Occipital lobe (tissue), 2 donors: ENCODE data around the gene HNRNPH1. TPM values are rescaled to one million over a fixed set of nuclear protein-coding genes. Genes with fewer than 3 reads are reported as not detected.
"Not testable (repeated sequence)": the region's sequence is repeated elsewhere in the genome, so short reads cannot be mapped to it uniquely, and the experiment has no call there.

Experiments
- DNase-seq: peaks from one replicate; lab custom pipeline; 2025; lab: John Stamatoyannopoulos, UW
- total RNA-seq: library from RNA; depleted of rRNA; stranded (reverse); fragments of >200 nt; gene quantifications from one replicate; pipeline ENCODE4 v1.2.3, GENCODE V29; 2014

HNRNPH1 gene
- 755 TPM for total RNA-seq

GRCh38 chr5:179623003-179623905, at the start of gene HNRNPH1:
Gene HNRNPH1 (minus strand): TSS chr5:179623671. CDS start chr5:179623133, 538 bp downstream.
- peak; percentile 95 for DNase-seq

- no peak for DNase-seq
Observed at GRCh38 chr5:179668391-179668790, 44.9 kb upstream of the HNRNPH1 start.

- not testable (repeated sequence) for DNase-seq
Observed at GRCh38 chr5:179661647-179662046, 38.2 kb upstream of the HNRNPH1 start.

- DNase-seq: not testable (repeated sequence)
Observed at GRCh38 chr5:179658179-179658856, 34.8 kb upstream of the HNRNPH1 start.

GRCh38 chr5:179657302-179658178, 34.1 kb upstream of the HNRNPH1 start:
- DNase-seq: not testable (repeated sequence)

DNA sequence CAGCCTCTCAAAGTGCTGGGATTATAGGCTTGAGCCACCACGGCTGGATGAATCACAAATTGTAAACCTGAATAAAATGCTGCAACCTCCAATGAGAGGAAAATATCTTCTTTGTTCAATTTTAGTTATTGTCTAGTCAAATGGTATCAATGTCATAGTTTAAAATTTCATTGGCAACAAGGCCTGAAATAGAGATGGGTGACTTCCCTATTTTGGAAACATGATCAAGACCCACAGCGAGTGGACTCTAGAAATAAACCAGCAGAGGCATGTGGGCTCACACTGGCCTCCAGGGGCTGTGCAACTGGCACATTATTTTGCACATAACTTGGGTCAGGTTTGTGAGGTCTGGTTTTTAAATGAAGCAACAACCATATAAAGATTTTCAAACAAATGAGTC, 29.7 kb upstream of the HNRNPH1 start:
- DNase-seq: not testable (repeated sequence)

GRCh38 chr5:179650245-179650644, 26.8 kb upstream of the HNRNPH1 start:
- not testable (repeated sequence) for DNase-seq

GRCh38 chr5:179649166-179649703, 25.8 kb upstream of the HNRNPH1 start:
- not testable (repeated sequence) for DNase-seq

- no peak for DNase-seq
Observed at GRCh38 chr5:179648410-179648809, 24.9 kb upstream of the HNRNPH1 start.

DNA sequence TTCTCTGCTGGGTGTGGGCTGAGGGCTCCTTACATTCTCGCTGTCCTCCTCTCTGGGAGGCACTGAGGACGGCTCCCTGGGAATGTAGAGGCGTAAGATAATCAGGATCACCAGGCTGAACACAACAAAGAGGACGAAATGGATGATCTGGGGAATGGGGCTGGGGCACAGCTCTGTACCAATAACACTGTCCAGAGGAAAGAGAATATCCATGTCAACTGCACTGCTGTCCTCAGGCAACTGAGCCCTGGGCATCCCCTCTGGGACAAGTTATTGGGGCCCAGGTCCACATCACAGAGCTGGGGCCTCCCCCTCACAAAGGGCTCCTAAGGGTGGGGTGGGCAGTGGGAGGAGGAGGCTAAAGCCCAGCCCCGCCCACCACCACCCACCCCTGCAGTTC, 21.3 kb upstream of the HNRNPH1 start:
- not testable (repeated sequence) for DNase-seq

DNA sequence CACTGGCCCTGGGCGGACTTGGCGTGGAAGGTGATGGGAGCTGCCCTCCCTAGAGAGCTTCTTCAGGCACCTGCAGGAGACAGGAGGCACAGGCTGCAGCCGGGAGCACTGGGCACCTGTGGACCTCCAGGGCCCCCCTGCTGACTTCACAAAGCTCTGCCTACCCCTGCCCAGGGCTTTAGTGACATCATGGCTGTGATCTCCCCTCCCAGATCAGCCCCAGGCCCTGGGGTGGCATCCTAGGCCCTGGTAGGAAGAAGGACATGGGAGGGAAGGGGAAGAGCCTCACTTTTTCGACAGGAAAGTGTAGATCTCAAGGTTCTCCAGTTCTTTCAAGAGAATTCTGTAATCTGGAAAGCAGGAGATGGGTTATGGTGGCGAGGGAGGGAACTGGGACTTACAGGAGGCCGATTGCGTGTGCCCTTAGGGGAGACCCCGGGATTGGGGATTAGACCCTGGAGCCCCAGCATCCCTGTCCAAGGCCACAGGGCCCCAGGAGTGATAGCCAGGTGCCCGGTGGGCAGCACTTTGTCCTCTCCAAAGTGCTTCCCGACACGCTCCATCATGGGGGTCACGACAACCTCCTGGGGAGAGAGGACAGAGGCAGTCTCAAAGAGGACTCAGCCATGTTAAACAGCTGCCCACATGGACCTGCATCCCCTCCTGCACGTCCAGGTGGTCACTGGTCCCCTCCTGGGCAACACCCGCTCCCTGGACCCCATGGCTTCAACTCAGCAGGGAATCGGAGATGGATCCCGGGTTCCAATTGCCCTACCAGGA, 19.9 kb upstream of the HNRNPH1 start:
- not testable (repeated sequence) for DNase-seq

DNA sequence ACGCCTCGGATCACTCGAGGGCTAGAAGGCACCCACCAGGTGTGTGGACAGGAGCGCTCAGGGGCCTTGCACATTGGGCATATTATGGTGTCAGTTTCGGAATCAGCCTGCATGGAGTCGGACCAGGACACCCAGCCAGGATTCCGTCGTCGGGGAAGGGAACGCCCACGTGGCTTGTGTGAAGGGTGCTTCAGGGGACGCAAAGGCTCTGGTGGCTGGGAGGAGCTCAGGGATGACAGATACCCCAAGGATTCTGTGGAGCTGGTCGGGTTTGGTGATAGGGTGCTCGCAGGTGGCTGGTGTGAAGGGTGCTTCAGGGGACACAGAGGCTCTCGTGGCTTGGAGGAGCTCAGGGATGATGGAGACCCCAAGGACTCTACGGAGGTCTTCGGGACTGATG, 19.2 kb upstream of the HNRNPH1 start:
- DNase-seq: not testable (repeated sequence)

DNA sequence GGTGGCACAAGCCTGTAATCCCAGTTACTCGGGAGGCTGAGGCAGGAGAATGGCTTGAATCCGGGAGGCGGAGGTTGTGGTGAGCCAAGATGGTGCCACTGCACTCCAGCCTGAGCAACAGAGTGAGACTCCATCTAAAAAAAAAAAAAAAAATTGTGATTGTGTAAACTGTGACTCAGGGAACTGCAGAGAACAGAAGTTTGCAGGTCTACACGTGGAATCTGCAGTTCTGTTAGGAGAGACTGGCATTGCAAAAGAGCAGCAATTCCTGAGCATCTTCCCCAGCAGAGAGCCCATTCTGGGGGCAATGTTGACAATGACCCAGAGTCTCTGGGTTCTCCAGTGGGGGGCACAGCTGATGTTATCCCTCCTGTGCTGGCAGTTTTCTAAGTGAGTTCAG, 18.3 kb upstream of the HNRNPH1 start:
- not testable (repeated sequence) for DNase-seq

- not testable (repeated sequence) for DNase-seq
Observed at GRCh38 chr5:179639296-179639695, 15.8 kb upstream of the HNRNPH1 start.

DNA sequence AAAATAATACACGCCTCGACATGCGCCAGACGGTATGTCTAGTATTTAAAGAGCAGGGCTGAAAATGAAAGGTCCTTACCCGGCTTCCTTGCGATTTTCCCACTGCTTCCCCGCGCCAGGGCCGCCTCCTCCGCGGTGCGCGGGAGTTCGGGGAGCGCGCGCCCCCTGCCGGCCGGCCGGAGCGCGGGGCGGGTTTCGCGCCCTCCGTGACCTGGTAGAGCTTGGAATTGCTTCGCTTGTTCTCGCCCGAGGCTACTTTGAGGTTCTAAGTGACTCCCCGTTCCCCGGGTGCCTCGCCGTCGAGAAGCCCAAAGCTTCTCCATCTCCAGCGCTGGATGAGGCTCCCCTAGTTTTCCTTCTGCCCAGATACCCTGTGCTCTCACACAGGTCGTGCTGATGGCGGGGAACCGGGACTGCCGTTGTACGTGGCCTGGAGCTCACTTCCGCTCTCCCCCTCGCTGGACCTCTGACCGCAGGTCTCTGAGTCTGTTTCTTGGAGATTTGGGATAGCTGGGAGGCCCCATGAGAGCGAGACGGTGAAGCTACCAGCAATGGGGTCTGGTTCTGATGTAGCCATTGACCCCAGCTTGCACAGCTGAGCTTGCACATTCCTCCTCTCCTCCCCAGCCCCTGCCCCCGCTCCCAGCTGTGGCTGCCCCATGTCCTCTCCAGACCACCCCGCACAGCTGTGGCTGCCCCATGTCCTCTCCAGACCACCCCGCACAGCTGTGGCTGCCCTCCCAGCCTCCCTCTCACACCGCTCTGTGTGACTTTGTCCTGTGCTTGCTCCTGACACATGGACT, 11.1 kb upstream of the HNRNPH1 start:
- not testable (repeated sequence) for DNase-seq

DNA sequence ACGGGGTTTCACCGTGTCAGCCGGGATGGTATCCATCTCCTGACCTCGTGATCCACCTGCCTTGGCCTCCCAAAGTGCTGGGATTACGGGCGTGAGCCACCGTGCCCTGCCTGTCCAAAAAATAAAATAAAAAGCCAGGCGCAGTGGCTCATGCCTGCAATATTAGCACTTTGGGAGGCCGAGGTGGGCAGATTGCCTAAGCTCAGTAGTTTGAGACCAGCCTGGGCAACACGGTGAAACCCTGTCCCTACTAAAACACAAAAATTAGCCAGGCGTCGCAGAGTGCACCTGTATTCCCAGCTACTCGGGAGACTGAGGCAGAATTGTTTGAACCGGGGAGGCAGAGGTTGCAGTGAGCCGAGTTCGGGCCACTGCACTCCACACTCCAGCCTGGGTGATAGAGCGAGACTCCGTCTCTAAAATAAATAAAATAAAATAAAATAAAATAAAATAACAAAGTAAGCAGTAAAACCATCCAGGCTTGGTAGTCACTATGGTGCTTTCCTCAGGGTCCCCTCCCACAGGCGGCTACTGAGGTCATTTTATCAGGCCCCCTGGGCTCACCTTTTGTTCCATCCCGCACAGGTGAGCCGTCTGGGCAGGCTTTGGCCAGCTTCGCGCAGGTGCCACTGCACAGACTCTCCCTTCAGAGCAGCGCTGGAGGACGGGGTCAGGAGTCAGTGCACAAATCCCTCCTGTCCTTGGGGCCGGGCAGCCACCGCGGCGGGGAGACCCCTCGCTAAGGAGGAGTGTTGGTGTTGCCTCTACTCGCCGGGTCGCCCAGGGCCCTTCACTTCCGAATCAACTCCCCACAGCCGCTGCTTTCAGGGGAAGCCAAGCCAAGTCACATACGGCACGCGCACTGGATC, 10.3 kb upstream of the HNRNPH1 start:
- DNase-seq: not testable (repeated sequence)

GRCh38 chr5:179624841-179625271, 1.4 kb upstream of the HNRNPH1 start:
- DNase-seq: no peak
